Brain microvascular endothelial cell (primary cell): Measurements from ENCODE around the gene BCAR3.

ENCODE experiments used
- DNase-seq: peaks from one replicate; pipeline ENCODE4 v3.0.0-alpha.2; 2020
- H3K27ac ChIP-seq: fragments of 250-450 bp; sonication (Bioruptor Pico); 2 replicates; pipeline ENCODE4 v1.5.1; 2020; ENCODE audit warnings: mild to moderate bottlenecking, moderate library complexity
- H3K27me3 ChIP-seq: fragments of 250-450 bp; sonication (Bioruptor Pico); replicated peaks from 2 replicates; pipeline ENCODE4 v1.5.1; 2020; ENCODE audit warnings: mild to moderate bottlenecking
- H3K36me3 ChIP-seq: fragments of 250-450 bp; sonication (Bioruptor Pico); replicated peaks from 2 replicates; pipeline ENCODE4 v1.5.1; 2020; ENCODE audit warnings: mild to moderate bottlenecking
- H3K4me3 ChIP-seq: 2 replicates; pipeline ENCODE4 v1.5.1; 2011; ENCODE audit warnings: low read depth, mild to moderate bottlenecking, control low read depth, low read length, moderate library complexity
- CTCF ChIP-seq: IDR thresholded peaks from 2 replicates; pipeline ENCODE4 v1.5.1; 2011; ENCODE audit warnings: low read depth, mild to moderate bottlenecking, moderate library complexity, low read length, control low read depth, inconsistent platforms; ENCODE audit errors: missing control alignments
- in situ Hi-C: cut with HindIII; loops from 2 replicates; pipeline ENCODE4 v1.10.0; 2017; ENCODE audit warnings: low sequenced_read_pairs, low pct_ligation_motif_present

The BCAR3 gene

GRCh38 chr1:93680420-93681100 is 1.1 kb downstream of the BCAR3 start:
- H3K4me3 ChIP-seq = peak overlapping the region; percentile 75
- peak overlapping the region; percentile 51 for H3K27ac ChIP-seq

GRCh38 chr1:93680076-93680419 is 1.6 kb downstream of the BCAR3 start:
- H3K4me3 ChIP-seq = peak overlapping the region; percentile 75
- H3K36me3 ChIP-seq = no peaks in the 10 kb centered on the region
- in situ Hi-C loops = no loop called here
- TF ChIP-seq CTCF = no peak
- DNase-seq = peak; percentile 47
- peak overlapping the region; percentile 51 for H3K27ac ChIP-seq
- no peaks in the 10 kb centered on the region for H3K27me3 ChIP-seq

More at GRCh38 chr1:93680420-93681100, 1.1 kb downstream of the BCAR3 start:
- in situ Hi-C loops = no loop called here
- TF ChIP-seq CTCF = peak; percentile 77
- H3K27me3 ChIP-seq = no peaks in the 10 kb centered on the region
- no peaks in the 10 kb centered on the region for H3K36me3 ChIP-seq
- DNase-seq = peak; percentile 78

GRCh38 chr1:93679546-93679945 is 2.1 kb downstream of the BCAR3 start:
- no peak for DNase-seq
- Histone ChIP-seq H3K27me3 (no peaks in the 10 kb centered on the region), H3K4me3 (no peak overlapping the region), H3K36me3 (peaks cover 2% of the 10 kb centered on the region), H3K27ac (peak overlapping the region; percentile 21)
- in situ Hi-C loops = no loop called here
- TF ChIP-seq CTCF = no peak

- Histone ChIP-seq H3K27me3 (no peaks in the 10 kb centered on the region), H3K36me3 (peaks cover 8% of the 10 kb centered on the region), H3K27ac (no peak overlapping the region), H3K4me3 (no peak overlapping the region)
- in situ Hi-C loops = no loop called here
- no peak for TF ChIP-seq CTCF
- DNase-seq = no peak
These were observed 2.6 kb downstream of the BCAR3 start for GRCh38 chr1:93678946-93679480.

GRCh38 chr1:93678491-93678890 is 3.1 kb downstream of the BCAR3 start:
- Histone ChIP-seq H3K4me3 (no peak overlapping the region), H3K27me3 (no peaks in the 10 kb centered on the region), H3K27ac (no peak overlapping the region), H3K36me3 (peaks cover 9% of the 10 kb centered on the region)
- no peak for DNase-seq
- in situ Hi-C loops = no loop called here
- no peak for TF ChIP-seq CTCF

GRCh38 chr1:93677729-93678128 is 3.9 kb downstream of the BCAR3 start:
- H3K27ac ChIP-seq = no peak overlapping the region
- in situ Hi-C loops = no loop called here
- no peak for TF ChIP-seq CTCF
- peaks cover 11% of the 10 kb centered on the region for H3K36me3 ChIP-seq
- H3K4me3 ChIP-seq = no peak overlapping the region
- no peaks in the 10 kb centered on the region for H3K27me3 ChIP-seq
- no peak for DNase-seq
